NCI-H2107 treated with DMSO at 0.1 percent for 48 hours (cell line): ENCODE measurements around the gene NPRL2.
A peak's percentile ranks its signal among the peaks of the same experiment; 100 is the strongest.
"Not testable (repeated sequence)": the region's sequence is repeated elsewhere in the genome, so short reads cannot be mapped to it uniquely, and the experiment has no call there.

Experiments
- DNase-seq: peaks from one replicate; lab custom pipeline; 2025; ENCODE audit not compliant: unreplicated experiment; lab: John Stamatoyannopoulos, UW

The NPRL2 gene

DNA sequence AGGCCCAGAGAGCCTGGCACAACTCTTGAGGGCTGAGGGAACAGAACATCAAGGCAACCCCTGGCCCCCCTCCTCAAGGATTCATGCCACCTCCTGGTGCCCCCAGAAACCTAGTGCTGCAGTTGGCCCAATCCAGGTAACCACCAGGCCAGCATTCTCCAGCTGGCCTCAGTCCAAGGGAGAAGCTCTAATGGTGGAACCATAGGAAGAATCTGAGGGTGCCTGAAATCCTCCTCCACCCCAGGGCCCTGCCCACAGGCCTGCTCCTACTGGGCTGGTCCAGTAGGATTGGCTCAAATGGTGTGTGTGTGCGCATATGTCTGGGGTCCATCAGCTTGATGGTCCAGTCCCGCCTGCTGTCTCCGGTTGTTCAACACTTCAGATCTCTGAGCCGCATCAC is 35.8 kb downstream of the NPRL2 start:
- DNase-seq, result no peak

GRCh38 chr3:50314342-50314741 is 36.2 kb downstream of the NPRL2 start:
- DNase-seq, result no peak

- DNase-seq, result not testable (repeated sequence)
Measured at GRCh38 chr3:50312041-50312440, 38.5 kb downstream of the NPRL2 start.

GRCh38 chr3:50304601-50305000 is 46.0 kb downstream of the NPRL2 start:
- DNase-seq, result no peak

DNA sequence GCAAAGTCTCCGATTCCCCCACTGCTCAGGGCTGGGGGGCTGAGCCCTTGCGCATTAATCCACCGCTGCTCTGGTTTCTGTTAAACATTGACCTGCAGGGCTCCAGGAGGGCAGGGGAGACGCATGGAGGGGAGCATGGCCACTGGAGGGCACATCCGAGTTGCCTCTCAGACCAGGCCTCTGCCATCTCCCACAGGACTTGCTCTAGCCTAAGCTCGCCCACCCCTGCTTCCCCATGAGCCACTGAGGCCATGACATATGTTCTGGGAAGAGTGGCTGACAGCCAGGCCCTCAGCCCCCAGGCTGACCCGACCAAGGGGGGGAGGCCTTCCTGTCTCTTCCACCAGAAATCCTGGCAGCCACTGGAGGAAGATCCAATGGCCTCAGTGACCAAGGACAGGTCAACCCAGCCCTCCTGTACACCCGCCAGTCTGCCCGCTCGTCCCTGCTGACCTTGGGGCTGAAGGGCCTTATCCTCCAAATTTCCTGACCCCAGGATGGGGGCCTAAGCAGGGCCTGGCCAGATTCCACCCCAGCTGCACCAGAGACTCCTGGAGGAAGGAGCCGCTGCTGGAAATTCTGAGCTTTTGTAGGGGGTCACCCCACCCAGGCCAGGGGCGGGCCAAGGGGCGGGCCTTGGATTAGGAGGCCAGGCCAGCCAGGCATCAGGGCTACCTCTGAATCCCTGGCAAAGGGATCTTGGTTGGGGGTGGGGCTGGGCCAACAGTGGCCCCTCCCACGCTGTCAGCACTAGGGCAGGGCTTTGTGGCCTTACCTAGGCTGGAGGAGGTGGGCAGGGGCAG is 47.4 kb downstream of the NPRL2 start, which contains the start of gene HYAL1:
TSS of gene HYAL1 (minus strand) at position 562 of the 803 bp plus-strand sequence. CDS start 618 bp downstream, outside the sequence.
- DNase-seq, result no peak

GRCh38 chr3:50302095-50303012 is 48.2 kb downstream of the NPRL2 start:
- no peak for DNase-seq

DNA sequence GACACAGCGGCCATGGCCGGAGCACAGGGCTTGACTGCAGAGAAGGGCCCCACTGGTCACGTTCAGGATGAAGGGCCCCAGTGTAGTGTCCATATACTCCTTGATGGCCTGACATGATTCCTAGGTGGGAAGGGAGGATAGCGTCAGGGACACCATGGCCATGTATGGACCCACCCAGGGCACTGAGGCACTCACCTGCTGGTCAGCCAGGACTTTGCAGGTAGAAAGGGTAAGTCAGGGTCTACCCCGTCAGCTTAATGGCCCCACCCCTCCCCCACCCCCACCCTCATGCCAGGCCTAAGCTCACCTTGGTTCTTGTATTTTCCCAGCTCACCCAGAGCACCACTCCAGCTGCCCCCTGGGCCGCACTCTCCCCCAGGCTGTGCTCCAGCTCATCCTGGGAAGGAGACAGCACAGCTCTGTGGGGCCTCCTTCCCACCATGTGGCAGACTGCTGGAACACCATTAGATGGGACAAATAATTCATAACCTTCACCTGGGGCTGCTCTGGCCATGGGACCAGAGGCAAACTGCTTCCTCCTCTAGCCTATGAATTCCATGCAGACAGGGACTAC is 49.8 kb downstream of the NPRL2 start:
- no peak for DNase-seq

DNA sequence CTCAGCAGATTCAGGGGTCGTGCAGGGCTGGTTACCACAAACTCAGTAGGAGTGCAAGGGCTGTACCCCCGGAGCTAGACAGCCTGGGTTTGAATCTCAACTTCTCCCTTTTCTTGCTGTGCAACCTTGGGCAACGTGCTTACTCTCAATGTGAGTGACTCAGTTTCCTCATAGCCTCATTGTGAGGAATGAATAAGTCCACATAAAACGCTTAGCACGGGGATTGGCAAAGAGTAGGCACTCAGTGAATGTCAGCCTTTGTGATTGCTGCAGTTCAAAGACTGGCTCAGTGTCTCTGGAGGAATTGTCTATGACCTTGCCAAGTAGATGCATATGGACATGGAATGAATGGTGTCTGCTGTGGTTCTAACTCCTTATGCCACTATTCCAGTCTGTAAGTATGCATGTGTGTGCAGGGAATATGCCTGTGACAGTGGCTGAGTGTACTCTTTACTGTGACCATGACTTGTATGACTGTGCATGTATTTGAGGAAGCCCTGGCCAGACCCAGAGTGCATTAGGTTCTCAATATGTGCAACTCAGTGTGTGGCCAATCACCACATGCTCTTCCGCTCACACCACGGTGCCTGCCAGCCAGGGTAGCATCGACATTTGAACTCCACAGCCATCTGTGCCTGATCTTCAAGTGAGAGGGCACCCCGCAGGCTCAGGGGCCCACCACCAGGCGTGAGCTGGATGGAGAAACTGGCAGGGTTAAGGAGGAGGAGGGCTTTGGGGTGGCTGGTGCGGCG is 50.5 kb downstream of the NPRL2 start:
- DNase-seq, result no peak

DNA sequence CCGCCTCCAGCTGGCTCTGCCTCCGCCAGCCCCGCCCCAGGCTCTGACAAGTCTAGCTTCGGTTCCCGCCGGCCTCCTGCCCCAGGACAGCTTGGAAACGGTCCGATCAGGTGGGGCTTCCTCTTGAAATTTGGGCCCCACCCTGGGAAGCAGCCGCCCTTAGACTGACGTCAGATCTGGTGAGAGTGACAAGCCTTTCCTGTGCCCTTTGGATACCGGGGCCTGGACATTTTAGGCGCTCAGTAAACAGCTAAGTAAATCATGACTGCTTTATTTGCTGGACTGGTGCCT is 51.0 kb downstream of the NPRL2 start:
- DNase-seq, result no peak

- DNase-seq, result peak; percentile 91
Measured at GRCh38 chr3:50298836-50299637, 51.5 kb downstream of the NPRL2 start, which contains the start of the genes HYAL3 and NAA80. HYAL3 (minus strand) TSS chr3:50299405; CDS start chr3:50295602, 3,803 bp downstream. NAA80 (minus strand) TSS chr3:50299405; CDS start chr3:50297463, 1,942 bp downstream.

GRCh38 chr3:50297896-50298725 is 52.5 kb downstream of the NPRL2 start:
- no peak for DNase-seq

DNA sequence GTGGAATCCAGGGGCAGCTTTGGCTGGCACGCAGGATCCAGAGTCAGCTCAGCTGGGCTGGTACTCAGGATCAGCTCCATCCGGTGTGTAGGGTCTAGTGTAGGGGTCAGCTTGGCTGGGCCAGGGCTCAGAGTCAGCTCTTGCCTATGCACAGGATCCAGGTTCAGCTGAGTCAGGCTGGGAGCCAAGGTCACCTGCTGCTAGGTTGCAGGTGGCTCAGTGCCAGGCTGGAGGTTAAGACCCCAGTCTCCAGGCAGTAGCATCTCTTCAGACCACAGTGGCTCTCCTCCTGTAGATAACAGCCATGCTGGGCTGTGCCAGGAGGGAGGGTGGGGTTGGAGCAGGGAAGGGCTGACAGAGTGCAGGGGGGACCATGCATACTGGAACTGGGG is 53.2 kb downstream of the NPRL2 start:
- DNase-seq, result no peak
